Limb (tissue), 2 donors: Measurements from ENCODE around the gene NIPAL1.

ENCODE experiments used
- DNase-seq, 2 donors: peaks; one replicate each; pipeline ENCODE4 v3.0.0-alpha.2; 2016; ENCODE audit errors: extremely low spot score in 2 of 2

Gene NIPAL1

DNA sequence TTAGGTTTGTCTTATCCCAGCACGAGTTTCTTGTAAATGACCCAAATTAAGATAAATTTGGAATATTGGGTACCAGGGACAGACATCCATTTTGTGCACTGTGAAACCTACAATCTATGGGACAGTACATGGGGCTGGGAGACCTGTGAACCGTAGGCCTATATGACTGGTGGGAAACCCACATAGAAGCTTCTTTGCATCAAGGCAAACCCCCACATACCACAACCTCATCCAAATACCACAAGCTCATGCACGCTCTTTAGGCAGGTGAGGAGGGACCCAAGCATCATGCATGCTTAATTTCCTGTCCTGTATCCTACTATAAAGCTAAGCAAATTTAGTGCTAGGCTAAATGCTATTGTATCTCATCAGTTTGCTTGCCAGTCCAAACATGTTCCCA lies 47.8 kb downstream of the NIPAL1 start:
- DNase-seq, result no peak

- no peak for DNase-seq
These were observed 49.0 kb downstream of the NIPAL1 start for GRCh38 chr4:48065587-48066052.

DNA sequence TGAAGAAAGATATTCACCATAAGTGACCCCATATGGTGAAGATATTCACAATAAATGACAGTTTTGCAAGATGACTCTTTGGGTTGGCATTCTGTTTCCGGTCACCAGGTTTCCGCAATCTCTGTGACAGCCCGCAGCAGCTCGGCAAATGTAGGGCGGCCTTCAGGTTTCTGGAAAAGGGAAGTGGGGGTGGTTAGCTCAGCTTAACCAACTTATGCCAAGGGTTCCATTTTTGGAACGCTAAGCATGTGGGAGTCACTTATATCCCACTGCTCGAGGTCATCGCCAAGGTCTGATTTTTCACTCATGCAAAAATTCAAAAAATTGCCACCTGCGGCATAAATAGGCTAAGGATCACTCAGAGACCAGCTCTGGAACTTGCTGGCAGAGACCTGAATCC lies 51.0 kb downstream of the NIPAL1 start:
- no peak for DNase-seq

- no peak for DNase-seq
These were observed 51.6 kb downstream of the NIPAL1 start for GRCh38 chr4:48068182-48068581.

DNA sequence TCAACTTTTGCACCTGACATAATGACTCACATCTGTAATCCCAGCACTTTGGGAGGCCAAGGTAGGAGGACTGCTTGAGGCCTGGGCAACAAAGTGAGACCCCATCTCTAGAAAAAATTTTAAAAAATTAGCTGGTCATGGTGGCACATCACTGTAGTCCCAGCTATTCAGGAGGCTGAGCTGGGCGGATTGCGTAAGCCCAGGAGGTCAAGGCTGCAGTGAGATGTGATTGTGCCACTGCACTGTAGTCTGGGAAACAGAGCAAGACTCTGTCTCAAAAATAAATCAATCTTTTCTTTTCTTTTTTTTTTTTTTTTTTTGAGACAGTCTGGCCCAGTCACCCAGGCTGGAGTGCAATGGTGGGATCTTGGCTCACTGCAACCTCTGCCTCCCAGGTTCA lies 52.5 kb downstream of the NIPAL1 start:
- no peak for DNase-seq

DNA sequence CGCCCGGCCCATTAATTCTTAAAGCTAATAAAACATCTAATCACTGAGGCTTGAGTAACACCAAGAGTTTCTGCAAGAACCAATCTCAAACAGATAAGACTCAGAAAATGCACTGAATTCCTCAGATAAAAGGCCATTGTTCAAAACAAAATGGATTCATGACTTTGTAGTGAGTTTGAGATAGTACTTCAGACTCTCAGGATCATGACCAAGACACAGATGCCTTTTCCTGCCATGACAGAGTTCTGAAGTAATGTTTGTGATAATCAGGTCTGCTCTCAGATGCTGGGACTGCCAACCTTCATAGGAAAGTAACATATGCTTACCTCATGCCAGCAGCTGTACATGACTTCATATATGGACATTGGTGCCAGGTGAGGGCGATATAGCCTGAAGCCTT lies 54.6 kb downstream of the NIPAL1 start:
- DNase-seq, result no peak

GRCh38 chr4:48073567-48074103 lies 57.1 kb downstream of the NIPAL1 start:
- no peak for DNase-seq

DNA sequence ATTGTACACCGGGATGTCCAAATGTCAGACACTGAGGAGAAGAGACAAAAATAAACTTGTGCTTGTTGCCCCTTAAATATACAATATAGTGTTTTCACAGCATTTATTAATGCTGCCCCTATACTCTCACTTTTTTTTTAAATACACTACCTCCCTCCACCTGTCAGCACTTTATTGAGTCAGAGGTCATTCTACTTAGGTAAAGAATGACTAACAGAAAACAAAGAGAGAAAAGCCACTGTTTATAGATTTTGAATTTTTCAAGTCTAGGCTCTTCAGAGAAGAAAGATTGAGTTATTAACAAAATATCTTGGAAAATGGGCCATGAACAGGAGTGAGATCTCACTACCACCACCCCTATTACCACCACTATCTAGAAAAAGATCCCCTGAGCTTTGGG lies 58.1 kb downstream of the NIPAL1 start:
- no peak for DNase-seq

DNA sequence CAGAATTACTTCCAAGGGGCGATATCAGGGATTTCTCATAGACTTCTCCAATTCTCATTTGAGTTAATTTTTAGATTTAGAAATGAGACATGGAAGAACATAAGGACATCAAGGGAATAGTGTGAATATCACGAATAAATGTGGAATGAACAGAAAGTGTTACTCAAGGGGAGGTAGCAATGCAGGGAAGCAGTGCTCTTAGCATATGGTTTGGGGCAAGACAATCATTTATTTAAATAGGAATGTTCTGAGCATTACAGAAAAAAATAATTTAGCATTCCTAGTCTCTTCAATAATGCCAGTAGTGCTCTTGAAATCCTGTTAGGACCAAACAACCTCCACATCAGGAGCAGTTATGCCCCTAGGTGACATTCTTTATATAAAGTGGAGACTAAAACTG lies 61.9 kb downstream of the NIPAL1 start:
- DNase-seq, result no peak

DNA sequence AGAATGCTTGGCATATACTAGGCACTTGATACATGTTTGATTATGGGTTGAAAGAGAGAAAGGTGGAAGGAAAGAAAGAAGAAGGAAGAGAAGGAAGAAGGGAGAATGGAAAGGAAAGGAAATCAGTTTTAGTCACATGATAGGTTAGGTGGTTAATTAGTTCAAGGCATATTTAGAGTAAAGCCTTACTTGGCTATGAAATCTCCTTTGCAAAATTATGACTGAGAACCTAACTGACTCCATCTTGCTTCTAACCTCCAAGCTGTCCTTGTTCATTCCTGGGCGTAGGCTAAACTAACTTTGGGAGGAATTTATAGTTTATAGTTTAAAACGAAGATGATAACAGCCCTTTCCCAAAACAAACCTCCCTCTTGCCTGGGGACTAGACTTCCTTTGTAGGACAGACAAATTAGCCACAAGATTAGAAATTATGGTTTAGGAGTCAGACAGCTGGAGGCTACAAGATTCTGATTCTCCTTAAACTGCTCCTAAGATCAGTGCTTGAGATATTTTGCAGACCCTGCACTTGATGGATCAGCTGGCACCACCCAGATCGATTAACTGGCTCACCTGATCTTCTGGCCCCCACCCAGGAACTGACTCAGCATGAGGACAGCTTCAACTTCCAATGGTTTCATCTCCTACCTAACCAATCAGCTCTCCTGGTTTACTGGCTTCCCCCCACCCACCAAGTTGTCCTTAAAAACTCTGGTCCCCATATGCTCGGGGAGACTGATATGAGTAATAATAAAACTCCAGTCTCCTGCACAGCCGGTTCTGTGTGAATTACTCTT lies 62.5 kb downstream of the NIPAL1 start:
- DNase-seq, result no peak

DNA sequence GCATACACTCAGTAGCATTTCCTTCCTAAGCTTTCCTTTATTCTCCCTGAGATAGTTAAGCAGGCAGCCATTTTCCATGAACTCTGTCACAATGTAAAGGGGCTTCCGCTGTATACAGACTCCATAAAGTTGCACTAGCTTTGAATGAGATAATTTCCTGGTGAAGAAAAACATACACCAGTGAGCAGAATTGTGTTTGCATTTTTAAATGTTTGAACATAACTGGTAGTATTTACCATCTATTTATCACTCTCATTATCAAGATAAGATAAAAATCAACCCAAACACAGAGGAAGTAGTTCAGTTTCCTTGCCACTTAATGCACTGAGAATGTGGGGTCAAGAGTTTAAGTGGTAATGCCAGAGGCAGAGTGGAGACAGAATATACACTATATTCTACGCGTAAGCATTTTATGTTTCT lies 63.4 kb downstream of the NIPAL1 start:
- no peak for DNase-seq

- no peak for DNase-seq
These were observed 64.6 kb downstream of the NIPAL1 start for GRCh38 chr4:48081196-48081595.

- DNase-seq, result no peak
These were observed 66.4 kb downstream of the NIPAL1 start for GRCh38 chr4:48082956-48083355.

DNA sequence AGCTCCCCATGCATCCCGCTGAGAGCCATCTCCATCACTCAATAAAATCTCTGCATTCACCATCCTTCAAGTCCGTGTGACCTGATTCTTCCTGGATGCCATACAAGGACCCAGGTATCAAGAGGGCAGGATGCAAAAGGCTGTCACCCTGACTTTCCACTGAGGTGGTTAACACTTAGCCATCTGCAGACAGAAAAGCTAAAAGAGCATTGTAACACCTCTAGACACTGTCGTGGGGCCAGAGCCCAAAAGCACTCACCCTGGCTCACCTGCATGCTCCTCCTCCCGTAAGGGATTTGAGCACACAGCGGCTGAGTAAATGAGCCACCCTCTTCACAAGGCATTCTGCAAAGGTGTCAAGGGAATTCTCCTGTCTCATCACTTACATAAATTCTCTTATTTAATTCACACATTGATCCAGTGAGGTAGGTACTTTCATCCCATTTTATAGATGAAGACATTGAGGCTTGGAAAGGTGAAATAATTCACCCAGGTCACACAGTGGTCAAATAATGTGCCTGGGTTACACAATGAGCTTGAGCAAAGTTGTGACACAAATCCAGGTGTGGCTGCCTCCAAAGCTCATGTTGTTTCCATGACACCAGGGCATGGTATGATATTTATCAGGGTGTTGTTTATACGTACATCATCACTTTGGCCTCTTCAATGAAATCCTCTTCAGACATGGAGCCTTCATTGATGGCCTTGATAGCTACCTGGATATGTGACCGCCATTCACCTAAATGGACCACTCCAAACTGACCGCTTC lies 69.4 kb downstream of the NIPAL1 start:
- no peak for DNase-seq
